Large intestine (tissue), 3 donors: ENCODE measurements around the gene OR10H2. TPM values are rescaled to one million over a fixed set of nuclear protein-coding genes. Genes with fewer than 3 reads are reported as not detected.
"Not testable (repeated sequence)": the region's sequence is repeated elsewhere in the genome, so short reads cannot be mapped to it uniquely, and the experiment has no call there.

Experiments
- DNase-seq, 2 donors: peaks; one replicate each; pipeline versions ENCODE4 v3.0.0 to v3.0.0-alpha.2; 2013
- H3K27ac ChIP-seq: one replicate; pipeline ENCODE4 v1.5.1; 2013; ENCODE audit warnings: low read length
- H3K27me3 ChIP-seq: 2 replicates; pipeline ENCODE4 v1.6.1; 2013; ENCODE audit warnings: low read length; ENCODE audit not compliant: control insufficient read depth, insufficient read depth
- H3K36me3 ChIP-seq: 2 replicates; pipeline ENCODE4 v1.6.1; 2013; ENCODE audit warnings: low read length; ENCODE audit not compliant: control insufficient read depth, insufficient read depth
- H3K4me1 ChIP-seq: one replicate; pipeline ENCODE4 v1.6.1; 2013; ENCODE audit warnings: low read length; ENCODE audit not compliant: control insufficient read depth, insufficient read depth
- H3K4me3 ChIP-seq: one replicate; pipeline ENCODE4 v1.5.1; 2013; ENCODE audit warnings: low read length
- H3K9me3 ChIP-seq: one replicate; pipeline ENCODE4 v1.6.1; 2013; ENCODE audit warnings: mild to moderate bottlenecking, low read depth, low read length, moderate library complexity; ENCODE audit not compliant: control insufficient read depth
- WGBS: methylation state at CpG from one replicate; pipeline ENCODE4 v1.1.5; 2013; ENCODE audit warnings: low lambda C conversion rate; ENCODE audit not compliant: insufficient coverage; 5-methylcytosine and 5-hydroxymethylcytosine counted together
- polyA plus RNA-seq: library from polyadenylated mRNA; unstranded; fragments of 120-200 nt; gene quantifications from one replicate; pipeline ENCODE4 v1.2.1, GENCODE V29; 2013

OR10H2 gene
- polyA plus RNA-seq, 1 donor, result not detected

DNA sequence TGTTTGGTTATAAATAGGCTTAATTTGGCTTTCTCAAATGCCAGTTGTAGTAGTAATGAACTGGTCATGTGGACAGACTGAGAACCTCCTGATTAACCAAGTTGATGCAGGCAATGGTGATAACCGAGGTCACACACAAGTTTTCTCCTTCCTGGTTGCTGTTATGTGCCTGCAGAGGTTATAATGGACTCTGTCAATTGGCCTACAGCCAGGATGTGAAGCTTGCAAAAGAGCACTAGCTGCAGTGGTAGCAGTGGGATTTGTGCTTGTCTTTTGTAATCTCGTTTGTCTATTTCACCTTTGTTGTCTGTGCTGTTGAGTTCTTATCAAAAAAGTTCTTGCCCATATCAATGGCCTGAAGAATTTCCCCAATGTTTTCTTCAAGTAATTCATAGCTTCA lies 30.6 kb downstream of the OR10H2 start:
- peaks cover 12% of the 10 kb centered on the region for H3K27me3 ChIP-seq
- no peak for DNase-seq

DNA sequence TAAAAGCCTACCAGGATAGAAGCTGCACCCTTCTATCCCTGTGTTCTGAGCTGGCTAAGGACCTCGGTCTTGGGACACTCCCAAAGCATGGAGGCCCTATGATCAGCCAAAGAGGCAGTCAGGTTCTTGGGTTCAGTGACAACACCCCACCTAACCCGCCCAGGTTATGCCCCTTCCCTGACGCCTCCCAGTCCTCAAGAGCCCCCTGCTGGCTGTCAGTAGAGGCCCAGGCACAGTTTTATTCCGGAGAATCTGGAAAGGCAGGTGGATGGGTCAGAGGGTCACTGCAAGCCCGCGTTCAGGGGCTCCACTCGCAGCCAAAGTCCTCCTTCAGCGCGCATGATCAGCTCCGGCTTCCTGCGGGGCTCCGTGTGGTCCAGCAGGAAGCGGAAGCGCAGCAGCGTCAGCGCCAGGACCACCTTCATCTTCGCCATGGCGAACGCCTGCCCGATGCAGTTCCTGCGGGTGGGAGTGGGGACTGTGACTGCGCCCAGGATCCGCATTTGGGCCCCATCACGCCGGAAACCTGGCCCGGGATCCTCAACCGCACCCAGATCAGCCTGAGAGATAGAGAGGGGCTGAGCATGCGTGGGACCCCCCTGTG lies 32.2 kb downstream of the OR10H2 start:
- no peaks in the 10 kb centered on the region for H3K4me1 ChIP-seq
- H3K36me3 ChIP-seq, result no peaks in the 10 kb centered on the region
- H3K27ac ChIP-seq, result no peak overlapping the region
- no peak for DNase-seq
- H3K9me3 ChIP-seq, result no peaks in the 10 kb centered on the region
- H3K27me3 ChIP-seq, result peaks cover 12% of the 10 kb centered on the region
- WGBS, result no CpG with 5 or more reads among the region's 28 CpGs
- H3K4me3 ChIP-seq, result no peak overlapping the region

More for the DNA sequence above, 30.6 kb downstream of the OR10H2 start:
- WGBS, result 60% methylated on average over 1 of the region's 2 CpGs
- Histone ChIP-seq H3K4me3 (no peak overlapping the region), H3K4me1 (no peaks in the 10 kb centered on the region), H3K27ac (no peak overlapping the region), H3K36me3 (no peaks in the 10 kb centered on the region), H3K9me3 (no peaks in the 10 kb centered on the region)

DNA sequence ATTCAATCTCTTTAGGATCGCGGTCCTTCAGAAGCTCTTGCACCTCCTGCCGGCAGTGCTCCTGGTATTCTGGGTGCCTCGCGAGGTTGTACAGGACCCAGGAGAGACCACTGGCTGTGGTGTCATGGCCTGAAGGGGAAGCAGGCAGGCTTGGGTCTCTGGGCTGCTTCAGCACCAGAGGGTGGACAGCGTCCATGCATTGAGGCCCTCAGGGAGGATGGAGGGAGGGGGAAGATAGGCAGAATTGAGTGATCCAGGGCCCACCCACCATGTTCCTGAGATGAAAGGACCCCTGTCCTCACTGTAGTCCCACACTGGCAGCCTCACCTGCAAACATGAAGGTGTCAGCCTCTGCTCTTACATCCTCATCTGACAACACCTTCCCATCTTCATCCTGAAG lies 41.8 kb downstream of the OR10H2 start:
- no peaks in the 10 kb centered on the region for H3K27me3 ChIP-seq

DNA sequence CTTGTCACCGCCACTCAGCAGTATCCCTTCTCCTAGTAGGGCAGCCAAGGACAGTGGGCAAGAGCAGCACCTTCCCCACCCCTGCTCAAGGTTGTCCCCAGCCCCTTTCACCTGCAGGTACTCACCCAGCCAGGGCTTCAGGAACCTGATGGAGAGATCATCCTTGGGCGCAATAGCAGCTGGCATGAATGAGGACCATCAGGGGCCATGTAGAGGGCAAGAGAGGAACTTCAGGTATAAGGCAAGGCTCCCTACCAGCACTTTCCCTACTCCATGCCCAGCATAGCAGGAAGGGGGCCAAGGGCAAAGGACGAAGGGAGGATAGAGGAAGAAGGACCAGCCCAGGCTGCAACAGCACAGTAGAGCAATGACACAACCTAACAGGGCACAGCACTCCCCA lies 46.3 kb downstream of the OR10H2 start:
- H3K36me3 ChIP-seq, result not testable (repeated sequence)
- WGBS, result no CpG with 5 or more reads among the region's 3 CpGs

More for the DNA sequence above, 41.8 kb downstream of the OR10H2 start:
- no peaks in the 10 kb centered on the region for H3K9me3 ChIP-seq
- WGBS, result no CpG with 5 or more reads among the region's 6 CpGs
- no peaks in the 10 kb centered on the region for H3K36me3 ChIP-seq
- no peak overlapping the region for H3K27ac ChIP-seq
- DNase-seq, result no peak
- no peak overlapping the region for H3K4me3 ChIP-seq
- H3K4me1 ChIP-seq, result no peaks in the 10 kb centered on the region

DNA sequence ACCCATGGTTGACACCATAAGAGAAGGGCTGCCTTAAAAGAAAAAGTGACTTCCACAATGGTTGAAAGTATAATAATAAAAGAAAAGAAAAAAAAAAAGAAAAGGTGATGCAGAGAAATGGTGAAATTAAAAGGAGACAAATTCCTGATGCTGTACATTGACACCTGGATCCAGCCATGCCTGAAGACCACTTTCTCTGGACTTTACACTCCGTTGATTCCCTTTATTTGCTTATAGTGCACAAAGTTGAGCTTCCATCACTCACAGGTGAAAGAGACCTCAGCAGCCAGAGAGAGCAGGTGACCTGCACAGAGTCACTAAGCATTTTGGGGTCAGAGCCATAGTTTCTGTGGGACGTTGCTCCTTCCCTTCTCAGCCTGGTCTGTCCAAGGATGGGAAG lies 47.4 kb downstream of the OR10H2 start:
- H3K4me1 ChIP-seq, result no peaks in the 10 kb centered on the region
- no CpG with 5 or more reads among the region's 2 CpGs for WGBS
- no peak overlapping the region for H3K4me3 ChIP-seq
- DNase-seq, result no peak
- H3K27ac ChIP-seq, result no peak overlapping the region
- H3K36me3 ChIP-seq, result no peaks in the 10 kb centered on the region
- no peaks in the 10 kb centered on the region for H3K27me3 ChIP-seq
- H3K9me3 ChIP-seq, result no peaks in the 10 kb centered on the region

More for the DNA sequence above, 46.3 kb downstream of the OR10H2 start:
- not testable (repeated sequence) for H3K27ac ChIP-seq, DNase-seq, H3K27me3 ChIP-seq, H3K9me3 ChIP-seq, H3K4me3 ChIP-seq, H3K4me1 ChIP-seq

DNA sequence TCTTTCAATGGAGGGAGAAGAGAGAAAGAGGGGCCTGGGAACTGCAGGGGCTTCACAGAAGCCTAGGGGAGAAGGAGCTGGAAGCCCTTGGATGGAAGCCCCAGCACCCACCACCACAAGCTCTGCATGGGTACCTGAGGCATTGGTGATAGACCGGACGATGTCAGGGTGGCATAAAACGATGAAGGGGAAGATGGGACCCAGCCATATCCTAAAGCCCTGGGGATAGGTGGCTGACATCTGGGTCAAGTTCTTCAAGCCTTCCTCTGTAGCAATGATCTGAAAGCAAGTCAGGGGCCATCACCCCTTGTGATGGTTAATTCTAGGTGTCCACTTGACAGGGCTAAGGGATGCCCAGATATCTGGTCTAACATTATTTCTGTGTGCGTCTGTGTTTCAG lies 48.4 kb downstream of the OR10H2 start:
- WGBS, result 80% methylated on average over 2 of the region's 4 CpGs
- H3K9me3 ChIP-seq, result no peaks in the 10 kb centered on the region
- no peak overlapping the region for H3K4me3 ChIP-seq
- no peak overlapping the region for H3K27ac ChIP-seq
- H3K27me3 ChIP-seq, result no peaks in the 10 kb centered on the region
- H3K4me1 ChIP-seq, result no peaks in the 10 kb centered on the region
- H3K36me3 ChIP-seq, result no peaks in the 10 kb centered on the region
- no peak for DNase-seq

DNA sequence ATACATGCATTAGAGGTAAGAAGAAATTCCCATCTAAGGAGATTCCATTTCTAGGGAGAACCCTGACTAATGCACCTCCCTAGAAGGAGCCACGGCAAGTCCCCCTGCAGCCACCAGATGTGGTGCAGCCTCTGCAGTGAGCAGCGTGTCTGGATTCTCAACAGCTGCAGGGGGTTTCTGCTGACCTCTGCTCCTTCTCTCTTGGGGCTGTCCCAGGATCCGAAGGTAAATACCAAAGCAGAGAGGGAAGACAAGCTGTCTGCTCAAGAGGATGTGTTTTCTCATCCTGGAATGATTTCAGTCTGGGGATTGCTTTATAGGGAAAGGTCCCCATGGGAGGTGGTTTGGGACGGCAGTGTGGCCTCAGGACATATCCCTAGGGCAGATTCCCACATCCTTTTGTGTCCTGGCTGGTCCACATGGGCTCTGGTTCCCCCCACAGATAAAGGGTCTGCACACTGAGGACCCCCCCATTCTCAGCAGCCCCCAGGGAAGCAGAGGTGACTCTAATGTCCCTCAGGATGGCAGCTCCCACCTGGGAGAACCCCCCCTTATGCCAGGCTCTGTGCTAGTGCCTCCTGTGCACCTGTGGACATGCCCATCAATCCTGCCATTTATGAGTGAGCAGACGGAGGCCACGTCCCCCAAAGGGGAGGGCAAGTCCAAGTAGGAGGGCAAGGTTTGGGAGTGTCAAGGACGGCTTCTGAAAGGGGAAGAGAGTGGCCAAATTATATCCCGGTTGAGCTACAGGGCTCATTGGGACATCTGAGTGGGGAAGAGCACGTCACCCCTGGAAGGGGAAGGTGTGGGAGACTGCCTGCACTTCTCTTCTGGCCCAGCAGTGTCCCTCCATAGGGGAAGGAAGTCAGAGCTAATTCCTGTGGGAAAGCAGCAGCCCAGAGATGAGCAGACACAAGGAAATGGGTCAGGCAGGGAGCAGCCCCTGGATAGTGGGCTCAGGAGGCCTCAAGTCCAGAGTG lies 49.5 kb downstream of the OR10H2 start:
- DNase-seq, result peak in 1 of 2 donors; percentile 37
- Histone ChIP-seq H3K4me1 (no peaks in the 10 kb centered on the region), H3K27me3 (no peaks in the 10 kb centered on the region), H3K4me3 (no peak overlapping the region), H3K36me3 (no peaks in the 10 kb centered on the region), H3K27ac (no peak overlapping the region), H3K9me3 (no peaks in the 10 kb centered on the region)
- no CpG with 5 or more reads among the region's 9 CpGs for WGBS

Other genes with a start within 250 kb of the OR10H2 start
- gene PGLYRP2, start 248.5 kb upstream of the OR10H2 start, polyA plus RNA-seq, result not detected
- gene CYP4F22, start 219.5 kb upstream of the OR10H2 start, polyA plus RNA-seq, result 0.04 TPM
- gene CYP4F8, start 112.8 kb upstream of the OR10H2 start, polyA plus RNA-seq, result not detected
- 6.1 TPM for gene CYP4F3, start 87.1 kb upstream of the OR10H2 start, polyA plus RNA-seq
- gene CYP4F12, start 54.9 kb upstream of the OR10H2 start, polyA plus RNA-seq, result 102 TPM
- not detected for gene OR10H3, start 10.0 kb downstream of the OR10H2 start, polyA plus RNA-seq
- not detected for gene OR10H5, start 59.6 kb downstream of the OR10H2 start, polyA plus RNA-seq
- not detected for gene OR10H1, start 87.6 kb downstream of the OR10H2 start, polyA plus RNA-seq
- 1.6 TPM for gene CYP4F2, start 170.1 kb downstream of the OR10H2 start, polyA plus RNA-seq
- 0.18 TPM for gene CYP4F11, start 206.5 kb downstream of the OR10H2 start, polyA plus RNA-seq
- not detected for gene OR10H4, start 221.0 kb downstream of the OR10H2 start, polyA plus RNA-seq